Naive thymus-derived CD4-positive, alpha-beta T cell (primary cell): ENCODE measurements around the gene SLC19A1. TPM values are rescaled to one million over a fixed set of nuclear protein-coding genes. Genes with fewer than 3 reads are reported as not detected.

Experiments used
- ATAC-seq: fragments of 150-1000 bp; cut with Tn5 transposase; 2 replicates; pipeline ENCODE4 v1.10.0; 2021; ENCODE audit warnings: mild to moderate bottlenecking, moderate library complexity
- CTCF ChIA-PET: fragments of 350-600 bp; sonication (Branson Sonifier 250); formaldehyde crosslinking; loops from one replicate; lab custom pipeline; 2021; ENCODE audit warnings: antibody characterized with exemption; lab: Charles Lee
- POLR2A ChIA-PET: fragments of 350-600 bp; sonication (Branson Sonifier 250); formaldehyde crosslinking; loops from one replicate; lab custom pipeline; 2021; ENCODE audit warnings: antibody characterized with exemption, inconsistent platforms; lab: Charles Lee
- DNase-seq, 9 donors: peaks; one replicate each; pipeline versions ENCODE4 v3.0.0 to v3.0.0-alpha.2; 2020 to 2022; ENCODE audit warnings: mixed read lengths in 1 of 9
- H3K27ac ChIP-seq: one replicate; pipeline ENCODE4 v1.7.0; 2013; ENCODE audit warnings: mild to moderate bottlenecking, low read depth, low read length, moderate library complexity
- H3K27me3 ChIP-seq, 2 donors: one replicate each; pipeline ENCODE4 v1.7.0; 2013; ENCODE audit warnings: low read length in 2 of 2, mild to moderate bottlenecking in 2 of 2, moderate library complexity in 2 of 2; ENCODE audit not compliant: control insufficient read depth in 2 of 2, insufficient read depth in 2 of 2
- H3K36me3 ChIP-seq, 3 experiments: 1 replicate in 2 of 3; 2 replicates in 1 of 3; pipeline ENCODE4 v1.7.0; 2013; ENCODE audit warnings: low read length in 3 of 3, mild to moderate bottlenecking in 3 of 3, moderate library complexity in 1 of 3; ENCODE audit not compliant: insufficient read depth in 3 of 3, control insufficient read depth in 2 of 3
- H3K4me1 ChIP-seq, 2 donors: one replicate each; pipeline ENCODE4 v1.7.0; 2013; ENCODE audit warnings: low read length in 2 of 2, mild to moderate bottlenecking in 2 of 2, moderate library complexity in 1 of 2; ENCODE audit not compliant: control insufficient read depth in 2 of 2, insufficient read depth in 2 of 2
- H3K4me3 ChIP-seq: 2 replicates; pipeline ENCODE4 v1.7.0; 2013; ENCODE audit warnings: mild to moderate bottlenecking, low read length
- H3K9me3 ChIP-seq, 3 experiments: 1 replicate in 2 of 3; 2 replicates in 1 of 3; pipeline ENCODE4 v1.7.0; 2013; ENCODE audit warnings: low read length in 3 of 3; ENCODE audit not compliant: control insufficient read depth in 2 of 3
- H3K27ac Mint-ChIP-seq, 9 donors: one replicate each; pipeline ENCODE4 v1.8.0; 2020 to 2022; ENCODE audit warnings: mixed read lengths in 9 of 9, mild to moderate bottlenecking in 8 of 9, moderate library complexity in 5 of 9, inconsistent platforms in 2 of 9
- H3K27me3 Mint-ChIP-seq, 5 donors: one replicate each; pipeline ENCODE4 v1.8.0; 2021 to 2022; ENCODE audit warnings: mixed read lengths in 5 of 5, mild to moderate bottlenecking in 1 of 5
- H3K36me3 Mint-ChIP-seq, 5 donors: one replicate each; pipeline ENCODE4 v1.8.0; 2020 to 2022; ENCODE audit warnings: mixed read lengths in 5 of 5, mild to moderate bottlenecking in 3 of 5, inconsistent platforms in 1 of 5
- H3K4me1 Mint-ChIP-seq, 7 donors: one replicate each; pipeline ENCODE4 v1.8.0; 2020 to 2022; ENCODE audit warnings: mixed read lengths in 7 of 7, mild to moderate bottlenecking in 3 of 7, inconsistent platforms in 1 of 7
- H3K4me3 Mint-ChIP-seq, 10 donors: one replicate each; pipeline ENCODE4 v1.8.0; 2020 to 2022; ENCODE audit warnings: mild to moderate bottlenecking in 10 of 10, mixed read lengths in 10 of 10, moderate library complexity in 6 of 10, inconsistent platforms in 2 of 10
- H3K9me3 Mint-ChIP-seq, 11 donors: one replicate each; pipeline ENCODE4 v1.8.0; 2020 to 2022; ENCODE audit warnings: mixed read lengths in 11 of 11, mild to moderate bottlenecking in 4 of 11, inconsistent platforms in 1 of 11, moderate library complexity in 1 of 11
- intact Hi-C, 2 donors: fragments of 100-400 bp; cut with micrococcal nuclease; formaldehyde crosslinking; loops; one replicate each; pipeline ENCODE4 v1.15.1; 2023
- polyA plus RNA-seq, 2 donors: library from polyadenylated mRNA; unstranded; fragments of 300-500 nt; fragmentation: Illumina TruSeq; gene quantifications; one replicate each; pipeline ENCODE4 v1.2.3, GENCODE V29; 2021
- total RNA-seq, 6 experiments: library from RNA in 5 of 6; stranded (reverse) in 5 of 6; gene quantifications; 1 replicate in 5 of 6; 2 replicates in 1 of 6; pipeline ENCODE4 v1.2.3 and lab custom pipeline; 2021 to 2026

The SLC19A1 gene
- total and polyA plus RNA-seq, 7 experiments from 2014 or later = 10.5 to 49.1 (median 15.6) TPM

DNA sequence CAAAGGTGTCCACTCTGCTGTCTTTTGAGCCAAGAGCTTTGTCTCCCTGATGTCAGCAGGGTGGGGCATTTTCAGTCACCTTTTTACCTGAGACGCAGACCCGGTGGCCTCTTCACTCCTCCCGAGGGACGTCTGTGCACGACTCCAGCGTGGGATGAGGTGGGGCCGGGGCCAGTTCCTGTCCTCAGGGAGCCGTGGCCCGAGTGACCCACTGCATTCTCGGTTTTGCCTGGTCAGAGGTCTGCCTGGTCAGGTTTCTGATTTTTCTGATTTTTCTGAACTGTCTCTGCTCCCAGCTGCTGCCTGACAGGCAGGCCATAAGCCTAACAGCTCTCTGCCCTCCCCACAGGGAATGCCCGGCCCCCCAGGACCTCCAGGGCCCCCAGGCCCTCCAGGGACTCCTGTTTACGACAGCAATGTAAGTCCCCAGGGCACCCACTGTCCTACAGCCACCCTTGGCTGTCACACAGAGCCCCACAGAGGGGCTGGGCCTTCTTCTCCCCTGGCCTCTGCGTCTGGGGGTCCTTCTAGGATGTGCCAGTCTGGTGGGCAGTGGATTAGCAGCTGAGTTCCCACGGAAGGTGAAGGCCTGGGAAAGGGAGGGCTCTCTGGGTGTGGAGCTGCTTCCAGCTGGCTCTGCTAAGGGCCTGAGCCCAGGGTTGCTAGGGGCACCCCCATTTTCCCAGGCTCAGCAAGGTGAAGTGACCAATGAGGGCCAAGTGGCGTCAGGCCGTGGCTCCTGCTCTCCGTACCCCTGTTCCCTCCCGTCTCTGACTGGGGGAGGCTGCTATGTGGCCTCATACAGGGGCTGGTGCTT, 45.9 kb downstream of the SLC19A1 start:
- no peak overlapping the region for H3K4me3 Mint-ChIP-seq
- H3K27me3 ChIP-seq = no peaks in the 10 kb centered on the region
- ATAC-seq (no peak), DNase-seq (peak in 1 of 9 donors; percentile 4)
- H3K27me3 Mint-ChIP-seq = no peaks in the 10 kb centered on the region
- peaks cover 0 to 6% (median 0%) of the 10 kb centered on the region in 11 donors for H3K9me3 Mint-ChIP-seq
- ChIA-PET CTCF (no interaction called here), POLR2A (no interaction called here)
- no peaks in the 10 kb centered on the region for H3K9me3 ChIP-seq
- no peak overlapping the region for H3K27ac Mint-ChIP-seq
- no peaks in the 10 kb centered on the region for H3K4me1 ChIP-seq
- H3K36me3 Mint-ChIP-seq = peaks cover 0 to 10% (median 0%) of the 10 kb centered on the region in 5 donors
- H3K4me3 ChIP-seq = no peak overlapping the region
- H3K4me1 Mint-ChIP-seq = peaks cover 3 to 14% (median 8%) of the 10 kb centered on the region in 7 donors
- no peak overlapping the region for H3K27ac ChIP-seq
- intact Hi-C loops = no loop called here
- peaks cover 0 to 47% (median 4%) of the 10 kb centered on the region in 3 experiments for H3K36me3 ChIP-seq

DNA sequence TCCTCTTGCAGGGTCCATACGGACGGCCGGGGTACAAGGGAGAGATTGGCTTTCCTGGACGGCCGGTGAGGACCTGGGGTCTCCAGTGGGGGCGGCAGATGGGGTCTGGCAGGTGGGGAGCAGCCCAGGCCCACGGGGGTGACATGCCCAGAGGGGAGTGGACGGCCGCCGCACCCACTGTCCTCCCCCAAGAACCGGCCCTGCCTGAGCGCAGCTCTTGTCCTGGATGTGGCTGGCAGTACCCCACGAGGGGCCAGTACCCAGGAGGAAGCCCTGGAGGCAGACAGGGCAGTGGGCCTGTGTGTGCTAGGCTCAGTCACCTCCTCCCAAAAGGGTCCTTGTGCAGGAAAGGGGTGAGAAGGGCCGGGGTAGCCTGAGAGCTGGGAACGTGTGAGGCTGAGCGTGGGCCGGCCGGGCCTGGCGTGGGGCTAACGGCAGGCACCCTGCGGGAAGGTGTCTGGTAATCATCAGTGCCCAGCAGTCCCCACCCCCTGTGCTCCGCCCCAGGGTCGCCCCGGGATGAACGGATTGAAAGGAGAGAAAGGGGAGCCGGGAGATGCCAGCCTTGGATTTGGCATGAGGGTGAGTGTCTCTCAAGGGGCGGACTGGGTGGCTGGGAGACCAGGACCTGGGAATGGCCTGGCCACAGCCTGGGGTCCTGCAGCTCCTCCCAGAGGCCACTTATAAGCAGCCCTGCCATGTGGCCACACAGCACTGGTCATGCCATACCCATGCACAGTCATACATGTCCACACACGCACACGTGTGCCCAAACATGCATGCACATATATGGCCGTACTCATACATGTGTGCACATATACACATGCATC, 47.2 kb downstream of the SLC19A1 start:
- ATAC-seq (no peak), DNase-seq (no peak)
- Histone ChIP-seq H3K4me3 (no peak overlapping the region), H3K36me3 (peaks cover 0 to 47% (median 4%) of the 10 kb centered on the region in 3 experiments), H3K4me1 (no peaks in the 10 kb centered on the region), H3K9me3 (no peaks in the 10 kb centered on the region), H3K27me3 (no peaks in the 10 kb centered on the region), H3K27ac (no peak overlapping the region)
- Mint-ChIP-seq H3K36me3 (peaks cover 0 to 10% (median 0%) of the 10 kb centered on the region in 5 donors), H3K4me1 (peaks cover 3 to 14% (median 8%) of the 10 kb centered on the region in 7 donors), H3K4me3 (no peak overlapping the region), H3K27me3 (no peaks in the 10 kb centered on the region), H3K9me3 (peaks cover 0 to 6% (median 0%) of the 10 kb centered on the region in 11 donors), H3K27ac (no peak overlapping the region)
- ChIA-PET CTCF (no interaction called here), POLR2A (no interaction called here)
- intact Hi-C loops = no loop called here

GRCh38 chr21:45494135-45494850, 47.9 kb downstream of the SLC19A1 start:
- Mint-ChIP-seq H3K4me1 (peaks cover 0 to 9% (median 4%) of the 10 kb centered on the region in 7 donors), H3K36me3 (peaks cover 0 to 10% (median 0%) of the 10 kb centered on the region in 5 donors), H3K4me3 (no peak overlapping the region), H3K9me3 (peaks cover 0 to 2% (median 0%) of the 10 kb centered on the region in 11 donors), H3K27ac (no peak overlapping the region), H3K27me3 (no peaks in the 10 kb centered on the region)
- Histone ChIP-seq H3K4me3 (no peak overlapping the region), H3K27ac (no peak overlapping the region), H3K4me1 (peaks cover 0 to under 1% of the 10 kb centered on the region in 2 donors), H3K27me3 (no peaks in the 10 kb centered on the region), H3K36me3 (peaks cover 0 to 45% (median 4%) of the 10 kb centered on the region in 3 experiments), H3K9me3 (no peaks in the 10 kb centered on the region)
- ChIA-PET POLR2A (no interaction called here), CTCF (no interaction called here)
- intact Hi-C loops = no loop called here
- DNase-seq = no peak
- ATAC-seq = no peak

GRCh38 chr21:45493401-45494001, 48.7 kb downstream of the SLC19A1 start:
- CTCF ChIA-PET = no interaction called here
- DNase-seq = no peak
- H3K4me3 Mint-ChIP-seq = no peak overlapping the region
- Histone ChIP-seq H3K4me1 (peaks cover 0 to 4% of the 10 kb centered on the region in 2 donors), H3K9me3 (no peaks in the 10 kb centered on the region), H3K4me3 (no peak overlapping the region), H3K27ac (no peak overlapping the region), H3K27me3 (no peaks in the 10 kb centered on the region), H3K36me3 (peaks cover 0 to 39% (median 4%) of the 10 kb centered on the region in 3 experiments)
- peaks cover 0 to 2% (median 0%) of the 10 kb centered on the region in 11 donors for H3K9me3 Mint-ChIP-seq
- H3K36me3 Mint-ChIP-seq = peaks cover 0 to 4% (median 0%) of the 10 kb centered on the region in 5 donors
- H3K4me1 Mint-ChIP-seq = peaks cover 0 to 9% (median 0%) of the 10 kb centered on the region in 7 donors
- POLR2A ChIA-PET = no interaction called here
- no peak overlapping the region for H3K27ac Mint-ChIP-seq
- ATAC-seq = no peak
- H3K27me3 Mint-ChIP-seq = no peaks in the 10 kb centered on the region
- intact Hi-C loops = no loop called here

DNA sequence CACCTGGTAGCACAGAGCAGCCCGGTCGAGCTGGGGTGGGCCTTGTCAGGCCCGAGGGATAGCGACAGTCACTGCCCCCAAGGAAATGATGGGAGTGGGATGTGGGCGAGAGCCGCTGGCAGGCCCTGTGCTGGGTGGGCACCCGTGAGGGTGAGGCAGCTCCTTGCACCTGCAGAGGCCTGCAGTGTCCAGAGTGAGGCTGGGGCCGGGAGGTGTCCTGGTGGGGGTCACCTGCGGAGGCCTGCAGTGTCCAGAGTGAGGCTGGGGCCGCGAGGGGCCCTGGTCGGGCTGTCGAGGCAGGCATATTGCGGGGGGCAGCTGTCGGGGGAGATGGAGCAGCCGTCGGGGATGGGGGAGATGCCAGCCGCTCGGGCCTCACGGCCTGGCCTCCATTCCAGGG, 49.5 kb downstream of the SLC19A1 start:
- Mint-ChIP-seq H3K9me3 (peaks cover 0 to 2% (median 0%) of the 10 kb centered on the region in 11 donors), H3K27me3 (no peaks in the 10 kb centered on the region), H3K4me1 (peaks cover 0 to 15% (median 0%) of the 10 kb centered on the region in 7 donors), H3K36me3 (peaks cover 0 to 3% (median 0%) of the 10 kb centered on the region in 5 donors), H3K27ac (no peak overlapping the region), H3K4me3 (no peak overlapping the region)
- intact Hi-C loops = no loop called here
- Histone ChIP-seq H3K4me1 (peaks cover 0 to 4% of the 10 kb centered on the region in 2 donors), H3K27me3 (no peaks in the 10 kb centered on the region), H3K36me3 (peaks cover 0 to 38% (median 4%) of the 10 kb centered on the region in 3 experiments), H3K4me3 (no peak overlapping the region), H3K9me3 (no peaks in the 10 kb centered on the region), H3K27ac (no peak overlapping the region)
- no peak for DNase-seq
- ATAC-seq = no peak
- ChIA-PET POLR2A (no interaction called here), CTCF (no interaction called here)

DNA sequence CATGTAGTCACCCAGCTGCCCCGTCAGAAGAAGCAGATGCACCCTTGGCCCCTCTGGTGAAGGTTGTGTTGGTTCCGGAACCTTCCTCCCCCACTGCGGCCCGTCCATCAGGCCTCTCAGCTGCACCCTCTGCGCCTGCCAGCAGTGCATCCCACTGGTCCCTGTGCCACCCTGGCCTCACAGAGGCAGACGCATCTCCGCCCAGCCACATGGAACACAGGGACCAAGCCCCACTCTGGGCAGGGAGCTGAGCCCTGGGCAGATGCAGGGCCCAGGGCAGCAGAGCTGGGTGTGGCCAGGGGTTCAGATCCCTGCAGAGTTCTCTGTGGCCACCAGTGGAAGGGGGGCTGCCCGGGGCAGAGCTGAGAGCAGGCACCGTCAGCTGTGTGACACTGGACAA, 50.6 kb downstream of the SLC19A1 start:
- Mint-ChIP-seq H3K4me3 (no peak overlapping the region), H3K9me3 (peaks cover 0 to 2% (median 0%) of the 10 kb centered on the region in 11 donors), H3K4me1 (peaks cover 0 to 15% (median 0%) of the 10 kb centered on the region in 7 donors), H3K27ac (peak overlapping the region in 1 of 9 donors; percentile 28), H3K27me3 (no peaks in the 10 kb centered on the region), H3K36me3 (peaks cover 0 to 3% (median 0%) of the 10 kb centered on the region in 5 donors)
- no peak overlapping the region for H3K4me3 ChIP-seq
- peaks cover 0 to 26% (median 0%) of the 10 kb centered on the region in 3 experiments for H3K36me3 ChIP-seq
- DNase-seq = no peak
- intact Hi-C loops = no loop called here
- ATAC-seq = no peak
- H3K27ac ChIP-seq = no peak overlapping the region
- H3K4me1 ChIP-seq = peaks cover 0 to 4% of the 10 kb centered on the region in 2 donors
- H3K9me3 ChIP-seq = no peaks in the 10 kb centered on the region
- CTCF ChIA-PET = no interaction called here
- no peaks in the 10 kb centered on the region for H3K27me3 ChIP-seq
- POLR2A ChIA-PET = no interaction called here
